Stimulated activated naive CD8-positive, alpha-beta T cell treated with anti-CD3 and anti-CD28 coated beads, Interleukin-15, amount 100 ng/mL, for 72 hours (primary cell): ENCODE measurements around the gene RPL39L.

Experiments used
- ATAC-seq: fragments of 150-1000 bp; cut with Tn5 transposase; 2 replicates; pipeline ENCODE4 v1.10.0; 2021; ENCODE audit warnings: mild to moderate bottlenecking, moderate library complexity
- DNase-seq, 2 donors: peaks; one replicate each; pipeline ENCODE4 v3.0.0; 2021 to 2022
- H3K27ac Mint-ChIP-seq, 2 donors: one replicate each; pipeline ENCODE4 v1.8.0; 2022; ENCODE audit warnings: mild to moderate bottlenecking in 2 of 2, mixed read lengths in 2 of 2, moderate library complexity in 2 of 2
- H3K27me3 Mint-ChIP-seq: one replicate; pipeline ENCODE4 v1.8.0; 2022; ENCODE audit warnings: mixed read lengths
- H3K4me1 Mint-ChIP-seq: one replicate; pipeline ENCODE4 v1.8.0; 2022; ENCODE audit warnings: mild to moderate bottlenecking, mixed read lengths
- H3K4me3 Mint-ChIP-seq, 2 donors: one replicate each; pipeline ENCODE4 v1.8.0; 2022; ENCODE audit warnings: mild to moderate bottlenecking in 2 of 2, mixed read lengths in 2 of 2, moderate library complexity in 1 of 2
- H3K9me3 Mint-ChIP-seq, 2 donors: one replicate each; pipeline ENCODE4 v1.8.0; 2022; ENCODE audit warnings: mixed read lengths in 2 of 2

RPL39L gene

GRCh38 chr3:187086831-187087230, 52.5 kb downstream of the RPL39L start:
- no peak for DNase-seq
- no peaks in the 10 kb centered on the region for H3K27me3 Mint-ChIP-seq
- H3K9me3 Mint-ChIP-seq, result peaks cover 24 to 30% of the 10 kb centered on the region in 2 donors
- no peak overlapping the region for H3K27ac Mint-ChIP-seq
- H3K4me3 Mint-ChIP-seq, result no peak overlapping the region
- H3K4me1 Mint-ChIP-seq, result peaks cover 9% of the 10 kb centered on the region
- ATAC-seq, result no peak

- H3K4me3 Mint-ChIP-seq, result no peak overlapping the region
Observed at GRCh38 chr3:187085933-187086332, 53.4 kb downstream of the RPL39L start.

DNA sequence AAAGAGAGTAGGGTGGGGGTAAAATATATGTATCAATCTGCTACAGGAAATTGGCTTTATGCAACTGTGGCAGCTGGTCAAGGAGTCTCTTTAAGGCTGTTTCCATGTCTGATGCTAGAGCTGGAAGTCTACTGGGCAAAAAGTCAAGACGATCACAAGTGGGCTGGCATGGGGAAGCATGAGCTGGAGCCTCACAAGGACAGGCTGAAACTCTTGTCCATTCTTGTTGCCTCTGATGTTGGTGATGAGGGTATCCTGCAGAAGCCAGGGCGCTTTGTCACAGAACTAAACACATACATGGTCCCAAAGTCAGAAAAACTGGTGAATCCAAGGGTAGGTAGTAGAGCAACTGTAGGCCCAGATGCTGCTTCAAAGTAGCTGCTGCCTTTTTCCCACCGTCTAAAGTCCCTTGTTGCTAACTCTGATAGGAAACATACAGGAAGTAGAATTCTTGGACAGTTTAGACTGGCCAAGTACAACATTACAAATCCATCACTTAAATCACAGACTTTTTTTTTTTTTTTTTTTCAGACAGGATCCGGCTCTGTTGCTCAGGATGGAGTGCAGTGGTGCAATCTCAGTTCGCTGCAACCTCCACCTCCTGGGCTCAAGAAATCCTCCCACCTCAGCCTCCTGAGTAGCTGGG, 54.2 kb downstream of the RPL39L start:
- ATAC-seq (no peak), DNase-seq (no peak)
- Mint-ChIP-seq H3K27ac (no peak overlapping the region), H3K4me1 (peaks cover 9% of the 10 kb centered on the region), H3K9me3 (peaks cover 16 to 19% of the 10 kb centered on the region in 2 donors), H3K27me3 (no peaks in the 10 kb centered on the region), H3K4me3 (no peak overlapping the region)

More at GRCh38 chr3:187085933-187086332, 53.4 kb downstream of the RPL39L start:
- DNase-seq, result no peak
- no peak overlapping the region for H3K27ac Mint-ChIP-seq
- H3K27me3 Mint-ChIP-seq, result no peaks in the 10 kb centered on the region
- H3K9me3 Mint-ChIP-seq, result peaks cover 16 to 23% of the 10 kb centered on the region in 2 donors
- H3K4me1 Mint-ChIP-seq, result peaks cover 9% of the 10 kb centered on the region
- no peak for ATAC-seq

GRCh38 chr3:187084580-187084979, 54.7 kb downstream of the RPL39L start:
- Mint-ChIP-seq H3K27me3 (no peaks in the 10 kb centered on the region), H3K4me1 (peaks cover 9% of the 10 kb centered on the region), H3K27ac (peak overlapping the region in 1 of 2 donors; percentile 35), H3K4me3 (no peak overlapping the region), H3K9me3 (peaks cover 16 to 18% of the 10 kb centered on the region in 2 donors)
- DNase-seq (no peak), ATAC-seq (no peak)

- DNase-seq (no peak), ATAC-seq (no peak)
- peaks cover 9% of the 10 kb centered on the region for H3K4me1 Mint-ChIP-seq
- H3K27me3 Mint-ChIP-seq, result no peaks in the 10 kb centered on the region
- H3K4me3 Mint-ChIP-seq, result no peak overlapping the region
- H3K9me3 Mint-ChIP-seq, result peaks cover 13 to 16% of the 10 kb centered on the region in 2 donors
- H3K27ac Mint-ChIP-seq, result no peak overlapping the region
Observed at GRCh38 chr3:187084126-187084525, 55.2 kb downstream of the RPL39L start.

DNA sequence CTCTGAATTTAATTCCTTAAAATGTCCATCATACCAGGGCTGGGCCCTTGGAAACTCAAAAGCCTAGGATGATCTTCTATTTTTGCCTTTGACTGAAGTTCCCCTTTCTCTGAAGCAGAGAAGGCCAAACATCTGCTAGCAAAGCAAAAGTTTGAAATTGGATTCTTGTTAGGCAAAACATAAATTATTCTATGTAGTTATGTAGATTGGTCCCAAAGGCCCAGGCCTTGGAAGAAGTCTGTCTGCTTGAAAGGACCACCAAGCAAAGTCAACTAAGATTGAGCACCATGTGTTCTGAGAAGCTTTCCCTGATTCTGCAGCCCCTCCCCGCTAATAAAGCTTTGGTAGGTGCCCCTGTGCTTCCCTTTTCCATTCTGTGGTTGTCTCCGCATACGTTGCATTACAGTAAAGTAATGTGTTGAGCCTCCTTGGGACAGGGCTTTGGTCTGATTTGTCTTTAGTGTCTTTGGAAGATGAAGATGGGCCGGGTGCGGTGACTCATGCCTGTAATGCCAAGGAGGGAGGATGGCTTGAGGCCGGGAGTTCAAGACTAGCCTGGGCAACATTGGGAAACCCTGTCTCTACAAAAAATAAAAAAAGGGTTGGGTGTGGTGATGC, 56.4 kb downstream of the RPL39L start:
- DNase-seq (no peak), ATAC-seq (no peak)
- Mint-ChIP-seq H3K4me1 (peaks cover 9% of the 10 kb centered on the region), H3K27me3 (no peaks in the 10 kb centered on the region), H3K9me3 (peaks cover under 1 to 5% of the 10 kb centered on the region in 2 donors), H3K4me3 (no peak overlapping the region), H3K27ac (no peak overlapping the region)

- peaks cover 13% of the 10 kb centered on the region for H3K4me1 Mint-ChIP-seq
- ATAC-seq (no peak), DNase-seq (no peak)
- no peak overlapping the region for H3K27ac Mint-ChIP-seq
- no peaks in the 10 kb centered on the region for H3K27me3 Mint-ChIP-seq
- no peak overlapping the region for H3K4me3 Mint-ChIP-seq
- no peaks in the 10 kb centered on the region for H3K9me3 Mint-ChIP-seq
Observed at GRCh38 chr3:187080799-187081450, 58.4 kb downstream of the RPL39L start.

DNA sequence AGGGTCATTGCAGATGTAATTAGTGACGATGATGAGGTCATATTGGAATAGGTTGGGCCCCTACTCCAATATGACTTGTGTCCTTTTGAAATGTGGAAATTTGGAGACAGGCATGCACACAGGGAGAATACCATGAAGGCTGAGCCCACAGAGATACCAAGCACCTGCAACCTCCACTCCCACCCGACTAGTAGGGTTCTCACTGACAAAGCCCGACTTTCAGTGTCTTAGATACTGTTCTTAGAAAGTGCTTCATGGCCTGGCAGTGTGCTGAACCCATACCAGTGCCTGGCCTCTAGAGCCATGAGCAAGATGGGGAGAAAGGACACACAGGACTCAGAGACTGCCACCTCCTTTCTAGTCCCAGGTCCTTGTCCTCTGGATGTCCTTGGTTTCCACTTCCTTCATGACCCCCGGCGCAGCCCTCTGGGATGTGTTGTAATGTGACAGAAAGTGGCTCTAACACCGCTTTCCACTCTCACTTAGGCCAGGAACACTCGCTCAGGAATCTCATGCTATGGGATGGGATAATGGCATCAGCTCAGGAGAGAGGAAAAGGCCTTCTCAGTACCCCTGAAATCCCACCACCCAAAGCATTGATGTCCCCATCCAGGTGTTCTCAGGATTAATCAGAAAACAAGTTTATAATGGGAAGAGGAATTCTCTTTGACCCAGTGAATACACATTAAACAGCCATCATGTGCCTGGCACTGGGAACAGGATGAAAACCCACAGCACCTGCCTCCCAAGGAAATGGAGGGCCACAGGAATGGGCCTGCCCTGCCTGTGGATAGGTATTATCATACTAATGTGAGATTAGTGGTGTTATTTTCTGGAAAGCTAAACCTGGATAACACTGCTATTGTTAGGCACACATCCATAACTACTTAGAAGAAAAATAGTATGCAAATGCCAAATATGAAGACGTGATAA, 59.9 kb downstream of the RPL39L start:
- H3K9me3 Mint-ChIP-seq, result no peaks in the 10 kb centered on the region
- H3K27me3 Mint-ChIP-seq, result no peaks in the 10 kb centered on the region
- no peak overlapping the region for H3K4me3 Mint-ChIP-seq
- H3K27ac Mint-ChIP-seq, result peak overlapping the region; percentile 6 to 73
- ATAC-seq, result peak; percentile 48
- H3K4me1 Mint-ChIP-seq, result peaks cover 7% of the 10 kb centered on the region
- no peak for DNase-seq

GRCh38 chr3:187077537-187077936, 61.8 kb downstream of the RPL39L start:
- H3K27ac Mint-ChIP-seq, result peak overlapping the region; percentile 13 to 28
- no peak overlapping the region for H3K4me3 Mint-ChIP-seq
- H3K4me1 Mint-ChIP-seq, result peaks cover 4% of the 10 kb centered on the region
- DNase-seq, result no peak
- no peak for ATAC-seq
- H3K27me3 Mint-ChIP-seq, result no peaks in the 10 kb centered on the region
- H3K9me3 Mint-ChIP-seq, result no peaks in the 10 kb centered on the region

GRCh38 chr3:187077085-187077484, 62.2 kb downstream of the RPL39L start:
- H3K27me3 Mint-ChIP-seq, result no peaks in the 10 kb centered on the region
- peaks cover 4% of the 10 kb centered on the region for H3K4me1 Mint-ChIP-seq
- DNase-seq (no peak), ATAC-seq (no peak)
- no peak overlapping the region for H3K4me3 Mint-ChIP-seq
- H3K27ac Mint-ChIP-seq, result no peak overlapping the region
- H3K9me3 Mint-ChIP-seq, result no peaks in the 10 kb centered on the region

GRCh38 chr3:187076297-187076696, 63.0 kb downstream of the RPL39L start:
- H3K4me1 Mint-ChIP-seq, result peaks cover 4% of the 10 kb centered on the region

DNA sequence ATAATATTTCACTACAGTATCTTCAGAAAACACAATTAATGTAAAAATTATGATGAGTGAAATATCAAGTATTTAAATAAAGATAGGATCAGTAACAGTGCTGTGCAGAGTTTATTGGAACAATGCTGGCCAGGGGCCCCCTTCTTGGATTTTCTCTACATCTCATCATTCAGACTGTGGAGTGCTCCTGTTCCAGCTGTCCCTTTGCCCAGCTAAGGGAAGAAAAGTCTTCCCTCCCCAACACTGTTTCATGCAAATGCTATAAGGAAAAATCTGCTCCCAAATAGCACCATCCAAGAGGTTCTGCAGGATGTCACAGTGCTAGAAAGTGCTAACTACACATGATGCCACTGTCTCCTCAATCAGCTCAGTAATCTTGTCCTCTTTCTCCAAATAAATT, 64.5 kb downstream of the RPL39L start:
- peaks cover 15% of the 10 kb centered on the region for H3K4me1 Mint-ChIP-seq
- no peak overlapping the region for H3K4me3 Mint-ChIP-seq
- H3K27me3 Mint-ChIP-seq, result no peaks in the 10 kb centered on the region
- ATAC-seq (no peak), DNase-seq (no peak)
- peak overlapping the region; percentile 66 to 85 for H3K27ac Mint-ChIP-seq
- no peaks in the 10 kb centered on the region for H3K9me3 Mint-ChIP-seq

More at GRCh38 chr3:187076297-187076696, 63.0 kb downstream of the RPL39L start:
- Mint-ChIP-seq H3K4me3 (no peak overlapping the region), H3K27ac (peak overlapping the region; percentile 64 to 89), H3K9me3 (no peaks in the 10 kb centered on the region), H3K27me3 (no peaks in the 10 kb centered on the region)
- ATAC-seq (no peak), DNase-seq (no peak)

- DNase-seq (no peak), ATAC-seq (no peak)
- Mint-ChIP-seq H3K27me3 (no peaks in the 10 kb centered on the region), H3K9me3 (no peaks in the 10 kb centered on the region), H3K27ac (peak overlapping the region in 1 of 2 donors; percentile 50), H3K4me1 (peaks cover 24% of the 10 kb centered on the region), H3K4me3 (no peak overlapping the region)
Observed at GRCh38 chr3:187073581-187074098, 65.7 kb downstream of the RPL39L start.

DNA sequence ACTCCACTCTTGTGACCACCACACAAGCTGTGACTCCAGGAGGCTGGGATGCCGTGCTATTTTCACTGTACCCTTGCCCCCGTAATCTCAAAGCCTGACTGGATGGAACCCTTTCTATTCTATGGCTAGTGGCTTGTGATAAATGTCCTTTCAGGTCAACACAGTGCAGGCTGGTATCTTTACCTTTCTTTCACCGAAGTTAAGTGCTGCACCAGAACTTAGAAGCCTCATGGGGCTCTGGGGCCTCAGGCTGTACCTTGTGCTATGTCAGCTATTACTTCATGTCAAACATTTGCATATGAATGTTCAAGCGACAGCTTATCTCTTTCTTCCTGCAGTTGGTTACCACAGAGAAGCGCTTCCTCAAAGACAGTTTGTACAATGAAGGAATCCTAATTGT, 66.8 kb downstream of the RPL39L start:
- DNase-seq (no peak), ATAC-seq (no peak)
- Mint-ChIP-seq H3K27me3 (no peaks in the 10 kb centered on the region), H3K4me1 (peaks cover 24% of the 10 kb centered on the region), H3K4me3 (no peak overlapping the region), H3K27ac (no peak overlapping the region), H3K9me3 (no peaks in the 10 kb centered on the region)

GRCh38 chr3:187072102-187072501, 67.2 kb downstream of the RPL39L start:
- no peak overlapping the region for H3K4me3 Mint-ChIP-seq
- H3K9me3 Mint-ChIP-seq, result no peaks in the 10 kb centered on the region
- H3K4me1 Mint-ChIP-seq, result peaks cover 24% of the 10 kb centered on the region
- H3K27me3 Mint-ChIP-seq, result no peaks in the 10 kb centered on the region
- ATAC-seq, result no peak
- no peak for DNase-seq
- H3K27ac Mint-ChIP-seq, result no peak overlapping the region
